Mesothelial cell of epicardium (in vitro differentiated cells): ENCODE measurements around the gene BRSK2. TPM values are rescaled to one million over a fixed set of nuclear protein-coding genes. Genes with fewer than 3 reads are reported as not detected.
A peak's percentile ranks its signal among the peaks of the same experiment; 100 is the strongest.

Source experiments
- DNase-seq, 2 experiments: peaks; one replicate each; pipeline ENCODE4 v3.0.0; 2021; ENCODE audit warnings: low spot score in 2 of 2; ENCODE audit not compliant: unreplicated experiment in 2 of 2
- H3K27ac Mint-ChIP-seq: 2 replicates; pipeline ENCODE4 v1.8.0; 2021; ENCODE audit warnings: mixed read lengths
- H3K27me3 Mint-ChIP-seq: 2 replicates; pipeline ENCODE4 v1.8.0; 2021; ENCODE audit warnings: low read depth, mixed read lengths
- H3K36me3 Mint-ChIP-seq: 2 replicates; pipeline ENCODE4 v1.8.0; 2021; ENCODE audit warnings: mixed read lengths
- H3K4me1 Mint-ChIP-seq: 2 replicates; pipeline ENCODE4 v1.8.0; 2021; ENCODE audit warnings: mixed read lengths
- H3K4me3 Mint-ChIP-seq: 2 replicates; pipeline ENCODE4 v1.8.0; 2021; ENCODE audit warnings: mild to moderate bottlenecking, moderate library complexity, mixed read lengths
- H3K9me3 Mint-ChIP-seq: 2 replicates; pipeline ENCODE4 v1.8.0; 2021; ENCODE audit warnings: mixed read lengths
- CTCF ChIP-seq: fragments of 200-600 bp; sonication (generic); IDR thresholded peaks from one replicate; pipeline ENCODE4 v1.5.0; 2021; ENCODE audit warnings: antibody characterized with exemption; ENCODE audit not compliant: unreplicated experiment
- total RNA-seq: library from RNA; stranded (reverse); gene quantifications from 3 replicates; pipeline ENCODE4 v1.2.1, GENCODE V29; 2021

Gene BRSK2
- total RNA-seq, 1 donor from 2014 or later: 4.9 TPM

DNA sequence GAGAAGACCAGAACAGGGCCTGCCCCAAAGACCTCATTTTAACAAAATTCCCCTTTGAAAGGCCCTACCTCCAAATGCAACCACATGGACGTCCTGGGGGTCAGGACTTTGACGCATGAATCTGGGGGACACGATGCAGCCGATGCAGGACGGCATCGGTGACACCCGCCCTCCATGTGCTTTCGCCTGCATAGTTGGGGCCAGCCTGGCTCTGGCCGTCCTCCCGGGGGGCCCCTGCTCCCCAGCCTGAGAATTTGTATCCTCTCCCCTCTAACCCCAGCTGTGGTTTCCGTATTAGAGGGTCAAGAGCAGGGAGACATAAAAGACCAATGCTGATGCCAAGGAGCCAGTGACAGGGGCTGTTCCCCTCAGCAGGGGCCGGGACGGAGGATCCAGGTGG is 18.4 kb upstream of the BRSK2 start:
- no peak for DNase-seq
- no peak for TF ChIP-seq CTCF
- H3K4me1 Mint-ChIP-seq: peaks cover 16% of the 10 kb centered on the region
- H3K36me3 Mint-ChIP-seq: no peaks in the 10 kb centered on the region
- peaks cover 3% of the 10 kb centered on the region for H3K9me3 Mint-ChIP-seq
- peak overlapping the region; percentile 25 for H3K27ac Mint-ChIP-seq
- H3K27me3 Mint-ChIP-seq: no peaks in the 10 kb centered on the region
- no peak overlapping the region for H3K4me3 Mint-ChIP-seq

- DNase-seq: no peak
- H3K36me3 Mint-ChIP-seq: no peaks in the 10 kb centered on the region
- TF ChIP-seq CTCF: no peak
- H3K9me3 Mint-ChIP-seq: peaks cover 1% of the 10 kb centered on the region
- H3K4me3 Mint-ChIP-seq: no peak overlapping the region
- no peak overlapping the region for H3K27ac Mint-ChIP-seq
- peaks cover 16% of the 10 kb centered on the region for H3K4me1 Mint-ChIP-seq
- peaks cover 2% of the 10 kb centered on the region for H3K27me3 Mint-ChIP-seq
Measured at GRCh38 chr11:1371836-1372465, 17.8 kb upstream of the BRSK2 start.

DNA sequence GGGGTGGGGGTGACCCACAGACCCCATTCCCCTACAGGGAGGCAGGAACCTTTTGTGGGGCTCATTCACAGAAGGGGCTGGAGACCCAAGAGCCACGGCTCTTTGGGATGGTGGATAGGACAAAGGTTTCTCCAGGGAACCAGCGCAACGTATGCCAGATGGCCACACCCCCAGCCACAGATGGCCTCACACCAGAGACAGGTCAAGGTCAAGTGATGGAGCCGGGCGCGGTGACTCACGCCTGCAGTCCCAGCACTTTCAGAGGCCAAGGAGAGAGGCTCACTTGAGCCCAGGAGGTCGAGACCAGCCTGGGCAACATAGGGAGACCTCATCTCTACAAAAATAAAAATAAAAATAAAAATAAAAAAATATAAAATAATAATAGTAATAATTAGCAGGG is 17.1 kb upstream of the BRSK2 start:
- no peak overlapping the region for H3K27ac Mint-ChIP-seq
- peaks cover 6% of the 10 kb centered on the region for H3K27me3 Mint-ChIP-seq

GRCh38 chr11:1373536-1374214 is 16.1 kb upstream of the BRSK2 start:
- H3K4me1 Mint-ChIP-seq: peaks cover 16% of the 10 kb centered on the region
- H3K36me3 Mint-ChIP-seq: no peaks in the 10 kb centered on the region
- H3K27ac Mint-ChIP-seq: peak overlapping the region; percentile 96
- no peak for TF ChIP-seq CTCF
- peak overlapping the region; percentile 5 for H3K4me3 Mint-ChIP-seq
- DNase-seq: no peak
- no peaks in the 10 kb centered on the region for H3K9me3 Mint-ChIP-seq
- H3K27me3 Mint-ChIP-seq: peaks cover 12% of the 10 kb centered on the region

More for the DNA sequence above, 17.1 kb upstream of the BRSK2 start:
- no peaks in the 10 kb centered on the region for H3K9me3 Mint-ChIP-seq
- DNase-seq: no peak
- no peaks in the 10 kb centered on the region for H3K36me3 Mint-ChIP-seq
- H3K4me3 Mint-ChIP-seq: no peak overlapping the region
- no peak for TF ChIP-seq CTCF
- H3K4me1 Mint-ChIP-seq: peaks cover 16% of the 10 kb centered on the region

GRCh38 chr11:1375161-1375954 is 14.4 kb upstream of the BRSK2 start:
- no peak overlapping the region for H3K27ac Mint-ChIP-seq
- no peak for DNase-seq

More at GRCh38 chr11:1375161-1375954, 14.4 kb upstream of the BRSK2 start:
- TF ChIP-seq CTCF: no peak
- H3K27me3 Mint-ChIP-seq: peaks cover 19% of the 10 kb centered on the region
- H3K4me1 Mint-ChIP-seq: peaks cover 16% of the 10 kb centered on the region
- H3K4me3 Mint-ChIP-seq: no peak overlapping the region
- peaks cover 2% of the 10 kb centered on the region for H3K9me3 Mint-ChIP-seq
- no peaks in the 10 kb centered on the region for H3K36me3 Mint-ChIP-seq
